HepG2 (cell line): ENCODE results near the gene MYLK. TPM values are rescaled to one million over a fixed set of nuclear protein-coding genes. Genes with fewer than 3 reads are reported as not detected.

ENCODE experiments used
- ATRX ChIP-seq: sonication (generic); formaldehyde crosslinking; IDR thresholded peaks from 2 replicates; pipeline ENCODE4 v1.4.0; 2020; ENCODE audit warnings: missing genetic modification reagents, borderline replicate concordance
- CC2D1A ChIP-seq: sonication (generic); formaldehyde crosslinking; IDR thresholded peaks from 2 replicates; pipeline ENCODE4 v1.8.1; 2023; ENCODE audit warnings: mild to moderate bottlenecking, missing genetic modification reagents
- CREM ChIP-seq, 2 experiments: sonication (generic) in 1 of 2; formaldehyde crosslinking in 1 of 2; IDR thresholded peaks; 2 replicates each; pipeline versions ENCODE4 v1.4.0 to v1.6.1; 2016 to 2020; ENCODE audit warnings: antibody characterized with exemption in 1 of 2, mild to moderate bottlenecking in 1 of 2, missing genetic modification reagents in 1 of 2
- EP300 ChIP-seq, 3 experiments: sonication (generic) in 1 of 3; formaldehyde crosslinking in 1 of 3; IDR thresholded peaks; 2 replicates each; pipeline versions ENCODE4 v1.5.1 to v1.6.1; 2011 to 2020; ENCODE audit warnings: low read depth in 2 of 3, low read length in 2 of 3, borderline replicate concordance in 1 of 3, improper control_type of control experiment in 1 of 3, mild to moderate bottlenecking in 1 of 3, missing genetic modification reagents in 1 of 3, moderate library complexity in 1 of 3
- ESRRA ChIP-seq: sonication (generic); formaldehyde crosslinking; IDR thresholded peaks from 2 replicates; pipeline ENCODE4 v1.5.1; 2020; ENCODE audit warnings: mild to moderate bottlenecking, low read depth, missing genetic modification reagents
- FOXJ3 ChIP-seq: sonication (generic); formaldehyde crosslinking; IDR thresholded peaks from 2 replicates; pipeline ENCODE4 v1.4.0; 2020; ENCODE audit warnings: missing genetic modification reagents, mild to moderate bottlenecking, borderline replicate concordance
- HNF4A ChIP-seq: sonication (generic); formaldehyde crosslinking; IDR thresholded peaks from 2 replicates; pipeline ENCODE4 v1.4.0; 2020; ENCODE audit warnings: missing genetic modification reagents
- NFRKB ChIP-seq: fragments of 450-650 bp; IDR thresholded peaks from 2 replicates; pipeline ENCODE4 v1.6.1; 2017
- RARA ChIP-seq: IDR thresholded peaks from 2 replicates; pipeline ENCODE4 v1.6.1; 2016; ENCODE audit warnings: missing genetic modification reagents, missing compliant biosample characterization
- RBM39 ChIP-seq: fragments of 200-400 bp; formaldehyde crosslinking; IDR thresholded peaks from one replicate; pipeline ENCODE4 v1.6.1; 2018; ENCODE audit warnings: antibody characterized with exemption, mild to moderate bottlenecking, low read depth, low read length; ENCODE audit not compliant: poor library complexity, severe bottlenecking
- SIN3A ChIP-seq: IDR thresholded peaks from 2 replicates; pipeline ENCODE4 v1.6.1; 2011; ENCODE audit warnings: low read depth, mild to moderate bottlenecking, control low read depth, low read length, borderline replicate concordance
- TGIF2 ChIP-seq: IDR thresholded peaks from 2 replicates; pipeline ENCODE4 v1.6.1; 2016; ENCODE audit warnings: control low read depth, missing compliant biosample characterization
- ZBTB8A ChIP-seq: sonication (generic); formaldehyde crosslinking; IDR thresholded peaks from 2 replicates; pipeline ENCODE4 v1.4.0; 2020; ENCODE audit warnings: mild to moderate bottlenecking, low read depth, missing genetic modification reagents, borderline replicate concordance
- ZNF615 ChIP-seq: sonication (generic); formaldehyde crosslinking; IDR thresholded peaks from 2 replicates; pipeline ENCODE4 v1.5.0; 2020; ENCODE audit warnings: mild to moderate bottlenecking, missing genetic modification reagents, borderline replicate concordance
- ZNF629 ChIP-seq: sonication (generic); formaldehyde crosslinking; conservative IDR thresholded peaks from 2 replicates; pipeline ENCODE4 v1.5.0; 2020; ENCODE audit warnings: missing genetic modification reagents
- ZSCAN9 ChIP-seq: IDR thresholded peaks from 2 replicates; pipeline ENCODE4 v1.6.1; 2016; ENCODE audit warnings: borderline replicate concordance
- polyA plus RNA-seq, 8 experiments: library from polyadenylated mRNA; depleted of rRNA in 3 of 8; stranded (reverse) in 7 of 8; unstranded in 1 of 8; fragments of >200 nt; fragmentation: Illumina TruSeq in 4 of 8; extraction: Trizol in 4 of 8; gene quantifications; 2 replicates each; pipeline versions ENCODE4 v1.2.1 to v1.2.3, GENCODE V29; 2011 to 2016; ENCODE audit warnings: low read depth in 4 of 8, missing spikeins in 1 of 8, mixed read lengths in 1 of 8; ENCODE audit not compliant: insufficient read depth in 1 of 8
- total RNA-seq, 5 experiments: library from RNA; depleted of rRNA; stranded (reverse); fragments of >200 nt; fragmentation: Illumina TruSeq; extraction: Trizol; gene quantifications; 2 replicates each; pipeline ENCODE4 v1.2.3, GENCODE V29; 2016; ENCODE audit warnings: low read depth in 1 of 5
- TF ChIP-seq, protein P1 (sequence below): IDR thresholded peaks from 2 replicates; pipeline ENCODE4 v1.6.1; 2016
- TF ChIP-seq, protein P2 (sequence below): sonication (generic); formaldehyde crosslinking; IDR thresholded peaks from 2 replicates; pipeline ENCODE4 v1.8.1; 2022; ENCODE audit warnings: low read depth, mild to moderate bottlenecking, missing genetic modification reagents
- TF ChIP-seq, protein P3 (sequence below): sonication (generic); formaldehyde crosslinking; IDR thresholded peaks from 2 replicates; pipeline ENCODE4 v1.4.0; 2020; ENCODE audit warnings: missing genetic modification reagents
- TF ChIP-seq, protein P4 (sequence below): IDR thresholded peaks from 2 replicates; pipeline ENCODE4 v1.6.1; 2016; ENCODE audit warnings: low read depth, borderline replicate concordance
- TF ChIP-seq, protein P5 (sequence below): IDR thresholded peaks from 2 replicates; pipeline ENCODE4 v1.6.1; 2016; ENCODE audit warnings: low read depth, control low read depth
- TF ChIP-seq, protein P6 (sequence below): IDR thresholded peaks from 2 replicates; pipeline ENCODE4 v1.6.1; 2012; ENCODE audit warnings: inconsistent platforms

Gene MYLK
- total and polyA plus RNA-seq, 2 of the 13 experiments (the other 11 are each of a cell fraction or from before 2014, with no cell fraction given) = 10.6 to 34.9 TPM

DNA sequence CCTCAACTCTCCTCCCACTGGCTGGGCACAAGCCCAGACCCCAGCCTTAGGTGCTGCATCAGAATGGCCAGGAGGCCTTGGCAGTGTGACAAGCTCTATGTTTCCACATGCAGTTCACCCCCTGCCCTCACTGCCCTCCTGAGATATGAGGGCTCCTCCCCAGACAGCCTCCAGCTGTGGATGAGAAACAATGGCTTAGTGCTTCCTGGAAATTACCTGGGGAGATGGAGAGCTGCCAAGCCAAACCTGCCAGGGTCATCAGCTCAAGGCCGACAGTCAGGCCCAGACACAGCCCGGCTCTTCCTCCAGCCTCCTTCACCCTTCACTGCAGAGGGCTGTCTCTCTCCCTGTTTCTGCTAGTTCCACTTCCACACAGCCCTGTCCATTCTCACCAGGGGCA, 76.3 kb downstream of the MYLK start (continued):
- TF ChIP-seq, protein P1, sequence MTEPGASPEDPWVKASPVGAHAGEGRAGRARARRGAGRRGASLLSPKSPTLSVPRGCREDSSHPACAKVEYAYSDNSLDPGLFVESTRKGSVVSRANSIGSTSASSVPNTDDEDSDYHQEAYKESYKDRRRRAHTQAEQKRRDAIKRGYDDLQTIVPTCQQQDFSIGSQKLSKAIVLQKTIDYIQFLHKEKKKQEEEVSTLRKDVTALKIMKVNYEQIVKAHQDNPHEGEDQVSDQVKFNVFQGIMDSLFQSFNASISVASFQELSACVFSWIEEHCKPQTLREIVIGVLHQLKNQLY (CRISPR knock-in tag) = 0 out of 2 replicates have a peak, but pooled peaks have one; percentile 13
- TF ChIP-seq, protein P2, sequence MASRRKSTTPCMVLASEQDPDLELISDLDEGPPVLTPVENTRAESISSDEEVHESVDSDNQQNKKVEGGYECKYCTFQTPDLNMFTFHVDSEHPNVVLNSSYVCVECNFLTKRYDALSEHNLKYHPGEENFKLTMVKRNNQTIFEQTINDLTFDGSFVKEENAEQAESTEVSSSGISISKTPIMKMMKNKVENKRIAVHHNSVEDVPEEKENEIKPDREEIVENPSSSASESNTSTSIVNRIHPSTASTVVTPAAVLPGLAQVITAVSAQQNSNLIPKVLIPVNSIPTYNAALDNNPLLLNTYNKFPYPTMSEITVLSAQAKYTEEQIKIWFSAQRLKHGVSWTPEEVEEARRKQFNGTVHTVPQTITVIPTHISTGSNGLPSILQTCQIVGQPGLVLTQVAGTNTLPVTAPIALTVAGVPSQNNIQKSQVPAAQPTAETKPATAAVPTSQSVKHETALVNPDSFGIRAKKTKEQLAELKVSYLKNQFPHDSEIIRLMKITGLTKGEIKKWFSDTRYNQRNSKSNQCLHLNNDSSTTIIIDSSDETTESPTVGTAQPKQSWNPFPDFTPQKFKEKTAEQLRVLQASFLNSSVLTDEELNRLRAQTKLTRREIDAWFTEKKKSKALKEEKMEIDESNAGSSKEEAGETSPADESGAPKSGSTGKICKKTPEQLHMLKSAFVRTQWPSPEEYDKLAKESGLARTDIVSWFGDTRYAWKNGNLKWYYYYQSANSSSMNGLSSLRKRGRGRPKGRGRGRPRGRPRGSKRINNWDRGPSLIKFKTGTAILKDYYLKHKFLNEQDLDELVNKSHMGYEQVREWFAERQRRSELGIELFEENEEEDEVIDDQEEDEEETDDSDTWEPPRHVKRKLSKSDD (CRISPR knock-in tag) = no peak
- TF ChIP-seq RBM39 (no peak), ESRRA (peak; percentile 58; the same call in 1 of the 2 replicates), RARA (CRISPR knock-in tag) (peak; percentile 87), EP300 (IDR thresholded peaks at IDR 0.05; ENCODE audit: low read depth in 2 of 2, low read length in 2 of 2) (peak in 1 of 2 experiments; percentile 88; a peak in 2 of 4 replicates), EP300 (CRISPR knock-in tag; IDR thresholded peaks at IDR 0.05; ENCODE audit: borderline replicate concordance) (peak; percentile 64; the same call in 1 of the 2 replicates), FOXJ3 (CRISPR knock-in tag) (no peak), ATRX (no peak), ZBTB8A (CRISPR knock-in tag) (no peak), CREM (IDR thresholded peaks at IDR 0.05) (peak; percentile 64; the same call in 1 of the 2 replicates), CREM (CRISPR knock-in tag; IDR thresholded peaks at IDR 0.05) (no peak), NFRKB (no peak), TGIF2 (CRISPR knock-in tag) (no peak), SIN3A (no peak), ZSCAN9 (peak; percentile 40; the same call in 1 of the 2 replicates), ZNF615 (CRISPR knock-in tag) (no peak), CC2D1A (CRISPR knock-in tag) (no peak), HNF4A (CRISPR knock-in tag) (peak; percentile 84), ZNF629 (no peak)
- TF ChIP-seq, protein P3, sequence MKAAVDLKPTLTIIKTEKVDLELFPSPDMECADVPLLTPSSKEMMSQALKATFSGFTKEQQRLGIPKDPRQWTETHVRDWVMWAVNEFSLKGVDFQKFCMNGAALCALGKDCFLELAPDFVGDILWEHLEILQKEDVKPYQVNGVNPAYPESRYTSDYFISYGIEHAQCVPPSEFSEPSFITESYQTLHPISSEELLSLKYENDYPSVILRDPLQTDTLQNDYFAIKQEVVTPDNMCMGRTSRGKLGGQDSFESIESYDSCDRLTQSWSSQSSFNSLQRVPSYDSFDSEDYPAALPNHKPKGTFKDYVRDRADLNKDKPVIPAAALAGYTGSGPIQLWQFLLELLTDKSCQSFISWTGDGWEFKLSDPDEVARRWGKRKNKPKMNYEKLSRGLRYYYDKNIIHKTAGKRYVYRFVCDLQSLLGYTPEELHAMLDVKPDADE = no peak
- TF ChIP-seq, protein P4, sequence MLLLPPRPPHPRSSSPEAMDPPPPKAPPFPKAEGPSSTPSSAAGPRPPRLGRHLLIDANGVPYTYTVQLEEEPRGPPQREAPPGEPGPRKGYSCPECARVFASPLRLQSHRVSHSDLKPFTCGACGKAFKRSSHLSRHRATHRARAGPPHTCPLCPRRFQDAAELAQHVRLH = no peak
- TF ChIP-seq, protein P5, sequence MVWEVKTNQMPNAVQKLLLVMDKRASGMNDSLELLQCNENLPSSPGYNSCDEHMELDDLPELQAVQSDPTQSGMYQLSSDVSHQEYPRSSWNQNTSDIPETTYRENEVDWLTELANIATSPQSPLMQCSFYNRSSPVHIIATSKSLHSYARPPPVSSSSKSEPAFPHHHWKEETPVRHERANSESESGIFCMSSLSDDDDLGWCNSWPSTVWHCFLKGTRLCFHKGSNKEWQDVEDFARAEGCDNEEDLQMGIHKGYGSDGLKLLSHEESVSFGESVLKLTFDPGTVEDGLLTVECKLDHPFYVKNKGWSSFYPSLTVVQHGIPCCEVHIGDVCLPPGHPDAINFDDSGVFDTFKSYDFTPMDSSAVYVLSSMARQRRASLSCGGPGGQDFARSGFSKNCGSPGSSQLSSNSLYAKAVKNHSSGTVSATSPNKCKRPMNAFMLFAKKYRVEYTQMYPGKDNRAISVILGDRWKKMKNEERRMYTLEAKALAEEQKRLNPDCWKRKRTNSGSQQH (CRISPR knock-in tag) = no peak
- TF ChIP-seq, protein P6, sequence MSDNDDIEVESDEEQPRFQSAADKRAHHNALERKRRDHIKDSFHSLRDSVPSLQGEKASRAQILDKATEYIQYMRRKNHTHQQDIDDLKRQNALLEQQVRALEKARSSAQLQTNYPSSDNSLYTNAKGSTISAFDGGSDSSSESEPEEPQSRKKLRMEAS = peak; percentile 30; the same call in 1 of the 2 replicates
